ENCODE measurements around the gene MAG.

- TF ChIP-seq POLR2A (IDR thresholded peaks at IDR 0.05; ENCODE audit: borderline replicate concordance, extremely low read depth, insufficient read depth, insufficient read length) (no peak), CTCF (IDR thresholded peaks at IDR 0.05 in 2 of 3, conservative IDR thresholded peaks at IDR 0.05 in 1 of 3; ENCODE audit: borderline replicate concordance in 1 of 3, insufficient read depth in 1 of 3, low read depth in 2 of 3, low read length in 2 of 3) (no peak), EZH2phosphoT487 (IDR thresholded peaks at IDR 0.05; ENCODE audit: borderline replicate concordance) (no peak), SIN3A (IDR thresholded peaks at IDR 0.05; ENCODE audit: low read depth) (no peak)
Measured at GRCh38 chr19:35305181-35305580, 13.2 kb downstream of the MAG start.

Measured in HCT116 (cell line).